Lung (tissue), 12 donors: ENCODE results near the gene MAP3K7. TPM values are rescaled to one million over a fixed set of nuclear protein-coding genes. Genes with fewer than 3 reads are reported as not detected.

Source experiments
- ATAC-seq: fragments of 200-7000 bp; cut with Tn5 transposase; one replicate; pipeline ENCODE4 v1.9.1; 2020; ENCODE audit warnings: moderate number of reproducible peaks; ENCODE audit not compliant: insufficient read depth, low FRiP score
- DNase-seq, 3 donors: peaks; one replicate each; pipeline ENCODE4 v3.0.0-alpha.2; 2013 to 2017
- H3K27ac ChIP-seq, 2 donors: one replicate each; pipeline ENCODE4 v1.5.1; 2013; ENCODE audit warnings: mild to moderate bottlenecking in 2 of 2, moderate library complexity in 2 of 2, control low read depth in 1 of 2, inconsistent platforms in 1 of 2, low read depth in 1 of 2, low read length in 1 of 2
- H3K27me3 ChIP-seq, 3 donors: one replicate each; pipeline ENCODE4 v1.5.1; 2013; ENCODE audit warnings: low read length in 2 of 3; ENCODE audit not compliant: control insufficient read depth in 3 of 3, insufficient read depth in 3 of 3
- H3K36me3 ChIP-seq, 4 donors: one replicate each; pipeline ENCODE4 v1.5.1; 2013; ENCODE audit warnings: low read length in 4 of 4, mild to moderate bottlenecking in 1 of 4, moderate library complexity in 1 of 4; ENCODE audit not compliant: control insufficient read depth in 4 of 4, insufficient read depth in 4 of 4
- H3K4me1 ChIP-seq, 5 donors: one replicate each; pipeline ENCODE4 v1.5.1; 2013; ENCODE audit warnings: low read length in 5 of 5, mild to moderate bottlenecking in 2 of 5, moderate library complexity in 1 of 5; ENCODE audit not compliant: control insufficient read depth in 5 of 5, insufficient read depth in 5 of 5
- H3K4me3 ChIP-seq: one replicate; pipeline ENCODE4 v1.5.1; 2013; ENCODE audit warnings: mild to moderate bottlenecking, control low read depth, moderate library complexity
- H3K9ac ChIP-seq, 2 donors: one replicate each; pipeline ENCODE4 v1.5.1; 2013; ENCODE audit warnings: low read length in 2 of 2, control low read depth in 1 of 2; ENCODE audit not compliant: insufficient read depth in 1 of 2
- H3K9me3 ChIP-seq, 4 donors: one replicate each; pipeline ENCODE4 v1.5.1; 2013; ENCODE audit warnings: low read length in 3 of 4, mild to moderate bottlenecking in 1 of 4, moderate library complexity in 1 of 4; ENCODE audit not compliant: control insufficient read depth in 4 of 4, insufficient read depth in 3 of 4
- CTCF ChIP-seq: IDR thresholded peaks from 2 replicates; pipeline ENCODE4 v1.5.1; 2012; ENCODE audit warnings: mild to moderate bottlenecking; ENCODE audit errors: control extremely low read depth, extremely low read depth
- WGBS, 2 donors: extraction: QIAGEN DNeasy Blood & Tissue Kit; methylation state at CpG; one replicate each; pipeline ENCODE4 v1.1.7; 2013; 5-methylcytosine and 5-hydroxymethylcytosine counted together
- polyA plus RNA-seq, 2 donors: library from polyadenylated mRNA; stranded (reverse); fragments of 200-250 nt; gene quantifications; one replicate each; pipeline ENCODE4 v1.2.1, GENCODE V29; 2013
- total RNA-seq, 2 donors: library from RNA; depleted of rRNA in 1 of 2; stranded (reverse); fragments of >200 nt in 1 of 2; gene quantifications; one replicate each; pipeline ENCODE4 v1.2.1, GENCODE V29; 2014 to 2021
- donor health status: control.
- donor health status: control.
- donor health status: Bipolar disorder and iron deficiency.
- donor health status: healthy.
- donor health status: DM: yes; HTN: yes; CAD: no.

The MAP3K7 gene
- total and polyA plus RNA-seq, 4 donors: 10.5 to 45.8 (median 15.7) TPM

- no peak overlapping the region for H3K9ac ChIP-seq
- H3K27ac ChIP-seq: no peak overlapping the region
- ATAC-seq: no peak
- DNase-seq: no peak
- H3K36me3 ChIP-seq: no peaks in the 10 kb centered on the region
- no peaks in the 10 kb centered on the region for H3K9me3 ChIP-seq
- TF ChIP-seq CTCF: no peak
- no peaks in the 10 kb centered on the region for H3K27me3 ChIP-seq
- WGBS, 2 donors: 60 to 70% methylated on average over 4 of the region's 4 CpGs
- no peak overlapping the region for H3K4me3 ChIP-seq
- H3K4me1 ChIP-seq: peaks cover 0 to 17% (median 0%) of the 10 kb centered on the region in 5 donors
These were observed 115.6 kb downstream of the MAP3K7 start for GRCh38 chr6:90471263-90471662.

- DNase-seq (peak in 2 of 3 donors; percentile 69 to 74), ATAC-seq (no peak)
- Histone ChIP-seq H3K27ac (no peak overlapping the region), H3K9me3 (no peaks in the 10 kb centered on the region), H3K36me3 (no peaks in the 10 kb centered on the region), H3K9ac (no peak overlapping the region), H3K27me3 (no peaks in the 10 kb centered on the region), H3K4me3 (no peak overlapping the region), H3K4me1 (peaks cover 0 to 17% (median 1%) of the 10 kb centered on the region in 5 donors)
- WGBS, 2 donors: 77 to 83% methylated on average over 2 of the region's 2 CpGs
- TF ChIP-seq CTCF: no peak
These were observed 117.0 kb downstream of the MAP3K7 start for GRCh38 chr6:90469906-90470305.

GRCh38 chr6:90468859-90469258 is 118.0 kb downstream of the MAP3K7 start:
- no peak for TF ChIP-seq CTCF
- Histone ChIP-seq H3K27ac (no peak overlapping the region), H3K4me1 (peaks cover 0 to 17% (median 1%) of the 10 kb centered on the region in 5 donors), H3K36me3 (no peaks in the 10 kb centered on the region), H3K4me3 (no peak overlapping the region), H3K9me3 (no peaks in the 10 kb centered on the region), H3K27me3 (no peaks in the 10 kb centered on the region), H3K9ac (no peak overlapping the region)
- ATAC-seq (no peak), DNase-seq (no peak)
- WGBS, 2 donors: 76 to 86% methylated on average over 1 of the region's 1 CpG

- DNase-seq: no peak
- Histone ChIP-seq H3K9ac (no peak overlapping the region), H3K36me3 (no peaks in the 10 kb centered on the region), H3K27ac (no peak overlapping the region), H3K4me3 (no peak overlapping the region), H3K9me3 (no peaks in the 10 kb centered on the region), H3K4me1 (peaks cover 0 to 17% (median 1%) of the 10 kb centered on the region in 5 donors), H3K27me3 (no peaks in the 10 kb centered on the region)
- TF ChIP-seq CTCF: no peak
- whole genome bisulfite sequencing, 2 donors: 92 to 95% methylated on average over 7 of the region's 7 CpGs
- ATAC-seq: no peak
These were observed 118.8 kb downstream of the MAP3K7 start for GRCh38 chr6:90468080-90468479.
